ENCODE measurements around the gene PPP1R12B.
"Not testable (repeated sequence)": the region's sequence is repeated elsewhere in the genome, so short reads cannot be mapped to it uniquely, and the experiment has no call there.

PPP1R12B gene

GRCh38 chr1:202580619-202581018 lies 232.1 kb downstream of the PPP1R12B start:
- DNase-seq (ENCODE audit: low read depth in 2 of 2), result no peak

GRCh38 chr1:202582350-202582749 lies 233.9 kb downstream of the PPP1R12B start:
- not testable (repeated sequence) for DNase-seq (ENCODE audit: low read depth in 2 of 2)

GRCh38 chr1:202584707-202585589 lies 236.4 kb downstream of the PPP1R12B start:
- DNase-seq (ENCODE audit: low read depth in 2 of 2), result no peak

- no peak for DNase-seq (ENCODE audit: low read depth in 2 of 2)
Observed at GRCh38 chr1:202585590-202585933, 237.1 kb downstream of the PPP1R12B start.

GRCh38 chr1:202586018-202586821 lies 237.7 kb downstream of the PPP1R12B start:
- DNase-seq (ENCODE audit: low read depth in 2 of 2), result no peak

GRCh38 chr1:202586871-202587270 lies 238.4 kb downstream of the PPP1R12B start:
- no peak for DNase-seq (ENCODE audit: low read depth in 2 of 2)

- no peak for DNase-seq (ENCODE audit: low read depth in 2 of 2)
Observed at GRCh38 chr1:202587859-202588485, 239.5 kb downstream of the PPP1R12B start.

GRCh38 chr1:202588503-202589189 lies 240.1 kb downstream of the PPP1R12B start:
- DNase-seq (ENCODE audit: low read depth in 2 of 2), result no peak

GRCh38 chr1:202589190-202589930 lies 240.9 kb downstream of the PPP1R12B start:
- no peak for DNase-seq (ENCODE audit: low read depth in 2 of 2)

- DNase-seq (ENCODE audit: low read depth in 2 of 2), result no peak
Observed at GRCh38 chr1:202590126-202590525, 241.6 kb downstream of the PPP1R12B start.

GRCh38 chr1:202590975-202591411 lies 242.5 kb downstream of the PPP1R12B start:
- DNase-seq (ENCODE audit: low read depth in 2 of 2), result no peak

- no peak for DNase-seq (ENCODE audit: low read depth in 2 of 2)
Observed at GRCh38 chr1:202591515-202591914, 243.0 kb downstream of the PPP1R12B start.

- DNase-seq (ENCODE audit: low read depth in 2 of 2), result no peak
Observed at GRCh38 chr1:202592146-202592545, 243.6 kb downstream of the PPP1R12B start.

GRCh38 chr1:202593845-202594244 lies 245.3 kb downstream of the PPP1R12B start:
- no peak for DNase-seq (ENCODE audit: low read depth in 2 of 2)

GRCh38 chr1:202596638-202597037 lies 248.1 kb downstream of the PPP1R12B start:
- DNase-seq (ENCODE audit: low read depth in 2 of 2), result no peak

- DNase-seq (ENCODE audit: low read depth in 2 of 2), result no peak
Observed at GRCh38 chr1:202597090-202597761, 248.7 kb downstream of the PPP1R12B start.

GRCh38 chr1:202599669-202600431 lies 251.4 kb downstream of the PPP1R12B start:
- DNase-seq (ENCODE audit: low read depth in 2 of 2), result peak in 1 of 2 experiments; percentile 28

- no peak for DNase-seq (ENCODE audit: low read depth in 2 of 2)
Observed at GRCh38 chr1:202600432-202601041, 252.0 kb downstream of the PPP1R12B start.

GRCh38 chr1:202603435-202603834 lies 254.9 kb downstream of the PPP1R12B start:
- no peak for DNase-seq (ENCODE audit: low read depth in 2 of 2)

Data from stimulated activated CD4-positive, alpha-beta T cell treated with anti-CD3 and anti-CD28 coated beads, Interleukin-12 subunit alpha, Interleukin-12 subunit beta, amount 100 ng/mL, for 24 hours (primary cell).